Keratinocyte (primary cell): ENCODE data around the gene CNNM4. TPM values are rescaled to one million over a fixed set of nuclear protein-coding genes. Genes with fewer than 3 reads are reported as not detected.

Experiments
- DNase-seq: peaks from one replicate; pipeline ENCODE4 v3.0.0-alpha.2; 2011; ENCODE audit warnings: low read depth, missing footprints, low spot score
- FAIRE-seq: peaks from 2 replicates; lab custom pipeline; 2011; peaks lifted over from hg19 to GRCh38; lab: Jason Lieb, UNC
- H2AFZ ChIP-seq: 2 replicates; pipeline ENCODE4 v1.6.0; 2012; ENCODE audit warnings: low read length, control low read depth, inconsistent platforms; ENCODE audit not compliant: control insufficient read depth
- H3K27ac ChIP-seq: 2 replicates; pipeline ENCODE4 v1.5.1; 2011; ENCODE audit warnings: low read length; ENCODE audit not compliant: control insufficient read depth, insufficient read depth
- H3K27me3 ChIP-seq: 3 replicates; pipeline ENCODE4 v1.6.0; 2011; ENCODE audit warnings: low read length; ENCODE audit not compliant: control insufficient read depth, insufficient read depth; ENCODE audit errors: extremely low read depth
- H3K36me3 ChIP-seq, 2 experiments: 2 replicates in 1 of 2; 3 replicates in 1 of 2; pipeline ENCODE4 v1.5.1; 2011; ENCODE audit warnings: low read length in 2 of 2, mild to moderate bottlenecking in 1 of 2; ENCODE audit not compliant: control insufficient read depth in 2 of 2, insufficient read depth in 2 of 2; ENCODE audit errors: extremely low read depth in 1 of 2
- H3K4me1 ChIP-seq: 3 replicates; pipeline ENCODE4 v1.5.1; 2011; ENCODE audit warnings: low read length; ENCODE audit not compliant: control insufficient read depth, insufficient read depth; ENCODE audit errors: extremely low read depth
- H3K4me2 ChIP-seq: 3 replicates; pipeline ENCODE4 v1.6.0; 2011; ENCODE audit warnings: low read depth, low read length; ENCODE audit not compliant: control insufficient read depth, insufficient read depth; ENCODE audit errors: extremely low read depth
- H3K4me3 ChIP-seq, 3 experiments: fragments of 200-600 bp in 1 of 3; sonication (generic) in 1 of 3; 2 replicates in 2 of 3; 3 replicates in 1 of 3; pipeline ENCODE4 v1.5.1; 2011 to 2016; ENCODE audit warnings: low read length in 3 of 3, mild to moderate bottlenecking in 3 of 3, control low read depth in 2 of 3, inconsistent platforms in 1 of 3, low read depth in 1 of 3, mixed read lengths in 1 of 3, mixed run types in 1 of 3, moderate library complexity in 1 of 3; ENCODE audit not compliant: control insufficient read depth in 2 of 3, insufficient read depth in 2 of 3; ENCODE audit errors: extremely low read depth in 1 of 3
- H3K79me2 ChIP-seq: 2 replicates; pipeline ENCODE4 v1.6.0; 2012; ENCODE audit warnings: low read length; ENCODE audit not compliant: control insufficient read depth, insufficient read depth
- H3K9ac ChIP-seq: 3 replicates; pipeline ENCODE4 v1.6.0; 2011; ENCODE audit warnings: low read length; ENCODE audit not compliant: control insufficient read depth, insufficient read depth; ENCODE audit errors: extremely low read depth
- H3K9me1 ChIP-seq: 3 replicates; pipeline ENCODE4 v1.6.0; 2011; ENCODE audit warnings: low read length; ENCODE audit not compliant: control insufficient read depth, insufficient read depth; ENCODE audit errors: extremely low read depth
- H3K9me3 ChIP-seq: 2 replicates; pipeline ENCODE4 v1.5.1; 2012; ENCODE audit warnings: low read depth, low read length; ENCODE audit not compliant: control insufficient read depth
- H4K20me1 ChIP-seq: 3 replicates; pipeline ENCODE4 v1.6.0; 2011; ENCODE audit warnings: low read length; ENCODE audit not compliant: control insufficient read depth, insufficient read depth; ENCODE audit errors: extremely low read depth
- CTCF ChIP-seq, 3 experiments: IDR thresholded peaks in 1 of 3; conservative IDR thresholded peaks in 1 of 3; optimal IDR thresholded peaks in 1 of 3; 2 replicates in 2 of 3; 3 replicates in 1 of 3; pipeline versions ENCODE3 to v1.5.1; 2011; ENCODE audit warnings: low read length in 3 of 3, mild to moderate bottlenecking in 3 of 3, moderate library complexity in 2 of 3, control low read depth in 1 of 3, inconsistent platforms in 1 of 3; ENCODE audit not compliant: insufficient read depth in 2 of 3; ENCODE audit errors: extremely low read depth in 1 of 3
- EZH2 ChIP-seq: IDR thresholded peaks from one replicate; pipeline ENCODE4 v1.6.1; 2012; ENCODE audit warnings: inconsistent platforms, mild to moderate bottlenecking, low read length, moderate library complexity
- dilution Hi-C: fragments of 300-500 bp; cut with MboI; formaldehyde crosslinking; loops from one replicate; pipeline ENCODE4 v1.7.0; 2020; ENCODE audit warnings: low sequenced_read_pairs; ENCODE audit not compliant: extremely low pct_ligation_motif_present
- polyA plus RNA-seq, 5 experiments: library from polyadenylated mRNA; depleted of rRNA in 3 of 5; stranded (reverse) in 3 of 5; stranded (forward) in 1 of 5; unstranded in 1 of 5; fragments of >200 nt; gene quantifications; 1 replicate in 1 of 5; 2 replicates in 3 of 5; 3 replicates in 1 of 5; pipeline versions ENCODE4 v1.2.1 to v1.2.3, GENCODE V29; 2011 to 2012; ENCODE audit warnings: missing spikeins in 2 of 5, low read depth in 1 of 5, low replicate concordance in 1 of 5

Gene CNNM4
- polyA plus RNA-seq, 1 donor (not counting 4 experiments of a cell fraction or from before 2014, with no cell fraction given), result 4.4 TPM

DNA sequence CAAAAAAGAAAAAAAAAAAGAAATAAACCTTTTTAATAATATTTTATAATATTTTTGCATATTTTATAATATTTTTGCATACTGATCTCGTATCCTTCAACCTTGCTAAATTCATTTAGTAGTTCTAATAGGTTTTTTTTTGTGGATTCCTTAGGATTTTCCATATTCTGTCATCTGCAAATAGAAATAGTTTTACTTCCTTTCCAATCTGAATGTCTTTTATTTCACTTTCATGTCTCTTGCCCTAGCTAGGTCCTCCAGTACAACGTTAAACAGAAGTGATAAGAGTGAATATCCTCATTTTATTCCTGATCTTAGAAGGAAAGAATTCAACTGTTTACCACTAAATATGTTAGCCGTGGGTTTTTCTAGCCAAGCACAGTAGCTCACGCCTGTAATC is 34.6 kb upstream of the CNNM4 start:
- Histone ChIP-seq H3K4me2 (no peak overlapping the region), H3K27ac (no peak overlapping the region), H3K4me1 (peaks cover 15% of the 10 kb centered on the region), H3K79me2 (no peaks in the 10 kb centered on the region), H3K36me3 (peaks cover 6 to 7% of the 10 kb centered on the region in 2 experiments), H3K9me1 (no peaks in the 10 kb centered on the region), H2AFZ (no peak overlapping the region), H3K4me3 (no peak overlapping the region), H3K9ac (no peak overlapping the region), H3K27me3 (no peaks in the 10 kb centered on the region), H4K20me1 (no peaks in the 10 kb centered on the region), H3K9me3 (no peaks in the 10 kb centered on the region)
- TF ChIP-seq EZH2, result no peak
- TF ChIP-seq CTCF (optimal IDR thresholded peaks at IDR 0.05 in 1 of 3, IDR thresholded peaks at IDR 0.05 in 1 of 3, conservative IDR thresholded peaks at IDR 0.05 in 1 of 3; ENCODE audit: extremely low read depth in 1 of 3, insufficient read depth in 2 of 3, low read length in 3 of 3), result no peak
- no peak for DNase-seq
- FAIRE-seq, result no peak
- dilution Hi-C loops, result no loop called here

DNA sequence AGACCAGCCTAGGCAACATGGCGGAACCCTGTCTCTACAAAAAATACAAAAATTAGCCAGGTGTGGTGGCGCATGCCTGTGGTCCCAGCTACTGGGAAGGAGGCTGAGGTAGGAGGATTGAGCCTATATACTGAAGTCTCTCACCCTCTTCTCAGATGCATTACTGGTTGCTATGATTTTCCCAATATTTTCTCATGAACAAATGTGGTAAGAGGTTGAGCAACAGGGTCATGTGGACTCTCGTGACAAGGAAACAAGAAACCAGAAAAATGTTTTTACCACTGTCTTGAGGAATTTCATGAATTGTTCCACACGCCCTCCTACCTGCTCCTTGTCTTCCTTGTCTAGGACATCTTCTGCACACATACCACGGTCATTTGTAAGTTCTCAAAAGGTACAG is 33.3 kb upstream of the CNNM4 start:
- DNase-seq, result no peak
- no peak overlapping the region for H3K4me2 ChIP-seq
- dilution Hi-C loops, result no loop called here
- H3K9me1 ChIP-seq, result no peaks in the 10 kb centered on the region
- FAIRE-seq, result no peak
- H3K9ac ChIP-seq, result no peak overlapping the region
- H3K36me3 ChIP-seq, result peaks cover 9 to 12% of the 10 kb centered on the region in 2 experiments
- no peak overlapping the region for H3K27ac ChIP-seq
- peaks cover 15% of the 10 kb centered on the region for H3K4me1 ChIP-seq
- no peaks in the 10 kb centered on the region for H4K20me1 ChIP-seq
- no peak overlapping the region for H2AFZ ChIP-seq
- H3K9me3 ChIP-seq, result no peaks in the 10 kb centered on the region
- TF ChIP-seq CTCF (optimal IDR thresholded peaks at IDR 0.05 in 1 of 3, IDR thresholded peaks at IDR 0.05 in 1 of 3, conservative IDR thresholded peaks at IDR 0.05 in 1 of 3; ENCODE audit: extremely low read depth in 1 of 3, insufficient read depth in 2 of 3, low read length in 3 of 3) (no peak), EZH2 (no peak)
- H3K4me3 ChIP-seq, result no peak overlapping the region
- no peaks in the 10 kb centered on the region for H3K27me3 ChIP-seq
- no peaks in the 10 kb centered on the region for H3K79me2 ChIP-seq
